ENCODE data around the gene CCDC82. TPM values are rescaled to one million over a fixed set of nuclear protein-coding genes. Genes with fewer than 3 reads are reported as not detected.
A peak's percentile ranks its signal among the peaks of the same experiment; 100 is the strongest.

The CCDC82 gene
- total RNA-seq, 1 donor from 2014 or later: 34.1 TPM

DNA sequence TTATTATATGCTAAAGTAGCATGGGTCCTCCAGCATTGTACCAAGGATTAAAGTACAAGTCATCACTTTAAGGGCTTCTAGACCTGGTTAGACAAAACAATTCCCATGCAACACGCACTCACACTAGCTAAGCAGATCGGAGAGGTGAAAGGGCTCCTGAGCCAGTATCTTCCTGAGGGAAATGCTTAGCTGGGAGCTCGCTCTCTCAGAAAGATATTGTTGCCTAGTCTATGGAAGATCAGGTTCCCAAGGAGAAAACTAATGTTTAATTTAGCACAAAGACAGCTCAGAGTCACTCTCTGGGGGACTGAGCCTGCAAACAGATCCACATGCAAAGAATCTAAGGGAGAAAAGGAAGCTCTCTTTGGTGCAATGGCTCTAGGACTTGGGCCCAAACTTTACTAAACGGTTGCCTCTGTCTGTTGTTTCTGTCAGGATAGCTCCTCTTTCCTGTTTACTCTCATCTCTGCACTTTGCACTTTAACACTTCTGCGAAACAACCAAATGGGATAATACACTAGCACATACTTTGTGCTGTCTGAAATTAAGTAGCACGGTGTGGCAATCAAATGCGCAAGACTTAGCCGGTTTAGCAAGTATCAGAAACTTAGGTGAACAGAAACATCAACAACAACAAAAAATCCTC lies 57.5 kb downstream of the CCDC82 start:
- DNase-seq (ENCODE audit: low spot score): no peak
- Mint-ChIP-seq H3K27me3 (ENCODE audit: unreplicated experiment) (no peaks in the 10 kb centered on the region), H3K27ac (ENCODE audit: unreplicated experiment) (peak overlapping the region; percentile 40), H3K4me1 (ENCODE audit: unreplicated experiment) (peaks cover 17% of the 10 kb centered on the region), H3K9me3 (ENCODE audit: unreplicated experiment) (no peaks in the 10 kb centered on the region), H3K4me3 (ENCODE audit: unreplicated experiment) (no peak overlapping the region), H3K36me3 (ENCODE audit: low read depth, unreplicated experiment) (no peaks in the 10 kb centered on the region)
- TF ChIP-seq, protein P1, sequence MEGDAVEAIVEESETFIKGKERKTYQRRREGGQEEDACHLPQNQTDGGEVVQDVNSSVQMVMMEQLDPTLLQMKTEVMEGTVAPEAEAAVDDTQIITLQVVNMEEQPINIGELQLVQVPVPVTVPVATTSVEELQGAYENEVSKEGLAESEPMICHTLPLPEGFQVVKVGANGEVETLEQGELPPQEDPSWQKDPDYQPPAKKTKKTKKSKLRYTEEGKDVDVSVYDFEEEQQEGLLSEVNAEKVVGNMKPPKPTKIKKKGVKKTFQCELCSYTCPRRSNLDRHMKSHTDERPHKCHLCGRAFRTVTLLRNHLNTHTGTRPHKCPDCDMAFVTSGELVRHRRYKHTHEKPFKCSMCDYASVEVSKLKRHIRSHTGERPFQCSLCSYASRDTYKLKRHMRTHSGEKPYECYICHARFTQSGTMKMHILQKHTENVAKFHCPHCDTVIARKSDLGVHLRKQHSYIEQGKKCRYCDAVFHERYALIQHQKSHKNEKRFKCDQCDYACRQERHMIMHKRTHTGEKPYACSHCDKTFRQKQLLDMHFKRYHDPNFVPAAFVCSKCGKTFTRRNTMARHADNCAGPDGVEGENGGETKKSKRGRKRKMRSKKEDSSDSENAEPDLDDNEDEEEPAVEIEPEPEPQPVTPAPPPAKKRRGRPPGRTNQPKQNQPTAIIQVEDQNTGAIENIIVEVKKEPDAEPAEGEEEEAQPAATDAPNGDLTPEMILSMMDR (IDR thresholded peaks at IDR 0.05; ENCODE audit: unreplicated experiment): no peak

DNA sequence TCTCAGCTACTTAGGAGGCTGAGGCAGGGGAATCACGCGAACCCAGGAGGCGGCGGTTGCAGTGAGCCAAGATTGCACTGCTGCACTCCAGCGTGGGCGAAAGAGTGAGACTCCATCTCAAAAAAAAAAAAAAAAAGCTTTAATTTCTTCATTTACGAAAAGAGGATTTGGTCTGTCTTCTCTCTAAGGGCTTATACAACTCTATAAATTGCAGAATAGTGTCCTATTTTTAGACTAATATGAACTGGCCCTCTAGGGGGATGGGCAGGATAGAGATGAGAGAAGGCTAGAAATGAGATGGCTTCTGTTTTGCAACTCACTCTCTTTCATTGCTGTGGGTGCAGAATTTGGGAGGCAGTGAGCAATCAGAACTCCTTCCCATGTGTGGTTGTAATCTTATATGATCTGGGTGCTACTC lies 58.0 kb downstream of the CCDC82 start:
- H3K4me3 Mint-ChIP-seq (ENCODE audit: unreplicated experiment): no peak overlapping the region
- H3K9me3 Mint-ChIP-seq (ENCODE audit: unreplicated experiment): no peaks in the 10 kb centered on the region
- peaks cover 17% of the 10 kb centered on the region for H3K4me1 Mint-ChIP-seq (ENCODE audit: unreplicated experiment)
- no peak overlapping the region for H3K27ac Mint-ChIP-seq (ENCODE audit: unreplicated experiment)
- no peaks in the 10 kb centered on the region for H3K27me3 Mint-ChIP-seq (ENCODE audit: unreplicated experiment)
- TF ChIP-seq, protein P1 (IDR thresholded peaks at IDR 0.05; ENCODE audit: unreplicated experiment): no peak
- no peak for DNase-seq (ENCODE audit: low spot score)
- no peaks in the 10 kb centered on the region for H3K36me3 Mint-ChIP-seq (ENCODE audit: low read depth, unreplicated experiment)

DNA sequence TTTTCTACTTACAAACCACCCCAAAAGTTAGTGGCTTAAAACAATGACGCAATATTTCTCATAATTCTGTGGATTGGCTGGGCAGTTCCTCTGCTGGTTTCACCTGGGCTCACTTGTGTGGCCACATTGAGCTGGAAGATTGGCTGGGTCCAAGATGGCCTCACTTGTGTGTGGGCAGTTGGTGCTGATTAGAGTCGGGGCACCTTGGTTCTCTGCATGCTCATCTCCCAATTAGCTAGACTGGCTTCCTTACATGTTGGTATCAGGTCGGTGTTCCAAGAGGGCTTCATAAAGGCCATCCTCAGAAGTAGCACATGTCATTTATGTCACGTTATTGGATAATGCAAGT lies 59.2 kb downstream of the CCDC82 start:
- H3K4me3 Mint-ChIP-seq (ENCODE audit: unreplicated experiment): no peak overlapping the region
- no peaks in the 10 kb centered on the region for H3K9me3 Mint-ChIP-seq (ENCODE audit: unreplicated experiment)
- DNase-seq (ENCODE audit: low spot score): no peak
- H3K4me1 Mint-ChIP-seq (ENCODE audit: unreplicated experiment): peaks cover 17% of the 10 kb centered on the region
- no peaks in the 10 kb centered on the region for H3K36me3 Mint-ChIP-seq (ENCODE audit: low read depth, unreplicated experiment)
- H3K27me3 Mint-ChIP-seq (ENCODE audit: unreplicated experiment): no peaks in the 10 kb centered on the region
- H3K27ac Mint-ChIP-seq (ENCODE audit: unreplicated experiment): no peak overlapping the region
- TF ChIP-seq, protein P1 (IDR thresholded peaks at IDR 0.05; ENCODE audit: unreplicated experiment): no peak

DNA sequence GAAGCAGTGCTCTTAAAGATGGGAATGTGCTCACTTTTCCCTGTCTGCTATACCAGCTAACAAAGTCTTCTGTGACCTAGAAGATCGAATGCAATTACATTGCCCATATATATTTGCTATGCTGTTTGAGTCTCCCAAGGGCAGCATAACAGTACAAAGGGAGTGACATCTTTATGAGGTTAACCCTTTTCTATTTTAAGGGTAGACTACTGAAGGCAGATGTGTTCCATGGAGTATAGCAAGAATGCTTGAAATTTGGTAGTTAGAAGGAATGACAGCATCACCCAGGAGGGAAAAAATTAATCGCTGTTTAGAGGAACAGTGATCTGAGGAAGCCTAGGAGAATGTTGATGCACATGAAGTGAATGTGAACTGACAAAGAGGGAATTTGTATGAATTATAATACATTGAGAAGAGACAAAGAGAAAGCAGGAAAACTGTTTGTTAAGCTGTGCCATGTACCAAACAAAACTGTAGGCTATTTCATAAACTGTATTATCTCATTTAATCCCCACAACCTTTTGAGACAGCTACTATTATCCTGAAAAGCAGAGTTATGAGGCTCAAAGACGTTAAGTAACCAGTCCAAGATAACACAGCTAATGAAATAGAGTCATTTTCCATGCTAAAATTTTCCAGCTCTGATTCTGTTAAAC lies 59.7 kb downstream of the CCDC82 start:
- no peaks in the 10 kb centered on the region for H3K36me3 Mint-ChIP-seq (ENCODE audit: low read depth, unreplicated experiment)
- H3K27me3 Mint-ChIP-seq (ENCODE audit: unreplicated experiment): no peaks in the 10 kb centered on the region
- no peaks in the 10 kb centered on the region for H3K9me3 Mint-ChIP-seq (ENCODE audit: unreplicated experiment)
- H3K27ac Mint-ChIP-seq (ENCODE audit: unreplicated experiment): no peak overlapping the region
- no peak for DNase-seq (ENCODE audit: low spot score)
- peaks cover 17% of the 10 kb centered on the region for H3K4me1 Mint-ChIP-seq (ENCODE audit: unreplicated experiment)
- TF ChIP-seq, protein P1 (IDR thresholded peaks at IDR 0.05; ENCODE audit: unreplicated experiment): no peak
- H3K4me3 Mint-ChIP-seq (ENCODE audit: unreplicated experiment): no peak overlapping the region

DNA sequence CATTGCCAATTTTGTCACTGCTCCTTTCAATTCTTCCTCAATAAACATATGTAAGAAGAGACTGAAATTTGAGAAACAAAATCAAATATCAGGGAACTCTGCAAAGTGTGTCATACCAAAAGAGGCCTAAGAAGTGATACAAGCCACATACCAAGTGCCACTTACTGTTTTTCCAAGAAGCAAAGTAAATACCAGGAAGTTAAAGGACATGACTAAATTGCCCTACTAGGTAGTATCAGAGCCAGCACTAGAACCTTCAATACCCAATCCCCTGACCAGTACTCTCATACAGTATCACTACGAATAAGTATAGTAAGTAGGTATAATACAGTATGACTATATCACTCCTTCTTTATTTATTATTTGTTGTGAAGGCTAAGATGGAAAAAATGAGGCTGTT lies 60.3 kb downstream of the CCDC82 start:
- H3K4me3 Mint-ChIP-seq (ENCODE audit: unreplicated experiment): no peak overlapping the region
- H3K4me1 Mint-ChIP-seq (ENCODE audit: unreplicated experiment): peaks cover 17% of the 10 kb centered on the region
- H3K9me3 Mint-ChIP-seq (ENCODE audit: unreplicated experiment): no peaks in the 10 kb centered on the region
- no peak for DNase-seq (ENCODE audit: low spot score)
- H3K36me3 Mint-ChIP-seq (ENCODE audit: low read depth, unreplicated experiment): no peaks in the 10 kb centered on the region
- TF ChIP-seq, protein P1 (IDR thresholded peaks at IDR 0.05; ENCODE audit: unreplicated experiment): no peak
- H3K27me3 Mint-ChIP-seq (ENCODE audit: unreplicated experiment): no peaks in the 10 kb centered on the region
- no peak overlapping the region for H3K27ac Mint-ChIP-seq (ENCODE audit: unreplicated experiment)
